NCI-H1048 (cell line): ENCODE measurements around the gene ITCH.
"Not testable (repeated sequence)": the region's sequence is repeated elsewhere in the genome, so short reads cannot be mapped to it uniquely, and the experiment has no call there.

ENCODE experiments used
- DNase-seq: peaks from one replicate; lab custom pipeline; 2025; lab: John Stamatoyannopoulos, UW

ITCH gene

DNA sequence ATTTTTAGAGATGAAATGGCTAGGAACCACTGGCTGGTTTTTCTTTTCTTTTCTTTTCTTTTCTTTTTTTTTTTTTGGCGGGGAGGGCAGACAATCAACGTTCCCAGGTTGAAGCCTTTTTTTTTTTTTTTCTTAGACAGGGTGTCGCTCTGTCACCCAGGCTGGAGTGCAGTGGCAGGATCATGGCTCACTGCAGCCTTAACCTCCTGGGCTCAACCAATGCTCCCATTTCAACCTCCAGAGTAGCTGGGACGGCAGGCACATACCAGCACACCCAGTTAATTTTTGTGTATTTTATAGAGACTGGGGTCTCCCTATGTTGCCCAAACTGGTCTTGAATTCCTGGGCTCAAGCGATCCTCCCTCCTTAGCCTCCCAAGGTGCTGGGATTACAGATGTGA is 18.8 kb upstream of the ITCH start:
- no peak for DNase-seq

DNA sequence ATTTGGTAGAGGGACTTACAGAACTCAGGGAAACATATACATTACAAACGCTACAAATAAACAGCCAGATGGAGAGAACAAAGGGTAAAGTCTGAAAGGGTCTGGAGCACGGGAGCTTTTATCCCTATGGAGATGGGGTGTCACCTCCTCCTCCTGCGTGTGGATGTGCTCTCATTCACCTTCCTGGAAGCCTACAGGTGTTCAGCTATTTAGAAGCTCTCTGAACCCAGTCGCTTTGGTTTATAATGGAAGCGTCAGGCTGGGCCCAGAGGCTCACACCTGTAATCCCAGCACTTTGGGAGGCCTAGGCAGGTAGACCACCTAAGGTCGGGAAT is 17.7 kb upstream of the ITCH start:
- no peak for DNase-seq

DNA sequence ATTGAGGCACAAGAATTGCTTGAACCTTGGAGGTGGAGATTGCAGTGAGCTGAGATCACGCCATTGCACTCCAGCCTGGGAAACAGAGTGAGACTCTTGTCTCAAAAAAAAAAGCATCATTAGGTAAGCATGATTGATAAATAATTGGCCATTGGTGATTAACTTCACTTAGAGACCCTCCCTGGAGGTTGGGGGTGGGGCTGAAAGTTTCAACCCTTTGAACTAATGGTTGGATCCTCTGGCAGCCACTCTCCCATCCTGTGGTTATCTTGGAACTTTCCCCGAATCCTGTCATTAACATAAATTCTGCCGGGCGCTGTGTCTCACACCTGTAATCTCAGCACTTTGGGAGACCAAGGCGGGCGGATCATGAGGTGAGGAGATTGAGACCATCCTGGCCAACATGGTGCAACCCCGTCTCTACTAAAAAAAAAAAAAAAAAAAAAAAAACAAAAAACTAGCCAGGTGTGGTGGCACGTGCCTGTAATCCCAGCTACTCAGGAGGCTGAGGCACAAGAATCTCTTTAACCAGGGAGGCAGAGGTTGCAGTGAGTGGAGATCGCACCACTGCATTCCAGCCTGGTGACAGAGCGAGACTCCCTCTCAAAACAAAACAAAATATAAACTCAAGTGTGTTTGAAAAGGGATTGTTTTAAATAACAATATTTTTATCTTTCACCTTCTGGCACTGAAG is 17.1 kb upstream of the ITCH start:
- not testable (repeated sequence) for DNase-seq

DNA sequence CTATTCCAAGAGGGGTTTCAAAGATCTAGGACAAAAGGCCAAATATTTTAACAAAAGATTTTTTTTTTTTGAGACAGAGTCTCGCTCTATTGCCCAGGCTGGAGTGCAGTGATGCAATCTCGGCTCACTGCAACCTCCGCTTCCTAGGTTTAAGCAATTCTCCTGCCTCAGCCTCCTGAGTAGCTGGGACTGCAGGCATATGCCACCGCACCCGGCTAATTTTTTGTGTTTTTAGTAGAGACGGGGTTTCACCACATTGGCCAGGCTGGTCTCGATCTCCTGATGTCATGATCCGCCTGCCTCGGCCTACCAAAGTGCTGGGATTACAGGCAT is 16.6 kb upstream of the ITCH start:
- not testable (repeated sequence) for DNase-seq

DNA sequence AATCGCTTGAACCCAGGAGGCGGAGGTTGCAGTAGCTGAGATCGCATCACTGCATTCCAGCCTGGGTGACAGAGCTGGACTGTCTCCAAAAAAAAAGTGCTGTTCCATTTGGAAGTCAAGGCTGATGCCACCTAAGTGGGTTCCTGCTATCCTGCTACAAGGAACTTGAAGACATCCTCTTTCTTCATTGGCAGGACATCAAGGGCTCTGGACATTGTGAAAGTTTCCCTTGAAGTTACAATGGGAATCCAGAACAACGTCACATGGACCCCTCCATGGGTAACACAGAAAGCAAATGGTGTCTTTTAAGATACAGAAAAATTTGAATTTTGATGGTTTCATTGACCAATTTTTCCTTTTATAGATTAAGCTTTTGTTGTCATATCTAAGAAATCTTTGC is 15.5 kb upstream of the ITCH start:
- no peak for DNase-seq

DNA sequence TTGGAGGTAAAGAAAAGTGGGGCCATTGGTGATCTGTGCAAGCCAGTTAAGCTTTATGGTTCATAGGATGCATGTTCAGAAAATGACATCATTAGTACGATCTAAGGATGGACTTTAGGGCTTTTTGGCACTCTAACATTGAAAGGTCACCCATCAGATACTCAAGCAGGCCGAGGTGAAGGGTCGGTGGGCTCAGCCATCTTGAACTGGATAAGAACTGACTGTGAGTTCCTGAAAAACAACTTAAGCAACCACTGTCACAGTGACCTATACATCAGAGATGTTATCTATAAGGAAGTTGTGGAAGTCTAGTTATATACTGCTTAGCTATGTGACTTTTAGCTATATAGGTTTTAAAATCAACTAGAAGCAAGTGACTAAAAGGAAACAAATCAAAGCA is 13.0 kb upstream of the ITCH start:
- DNase-seq: no peak

DNA sequence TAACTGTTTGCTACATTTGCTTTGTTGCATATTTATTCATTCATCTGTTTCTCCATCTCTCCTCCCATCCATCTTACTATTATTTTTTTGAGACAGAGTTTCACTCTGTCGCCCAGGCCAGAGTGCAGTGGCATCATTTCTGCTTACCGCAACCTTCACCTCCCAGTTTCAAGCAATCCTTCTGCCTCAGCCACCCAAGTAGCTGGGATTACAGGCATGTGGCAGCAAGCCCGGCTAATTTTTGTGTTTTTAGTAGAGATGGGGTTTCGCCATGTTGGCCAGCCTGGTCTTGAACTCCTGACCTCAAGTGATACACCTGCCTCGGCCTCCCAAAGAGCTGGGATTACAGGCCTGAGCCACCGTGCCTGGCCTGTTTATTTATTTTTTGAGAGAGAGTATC is 9.6 kb upstream of the ITCH start:
- not testable (repeated sequence) for DNase-seq

DNA sequence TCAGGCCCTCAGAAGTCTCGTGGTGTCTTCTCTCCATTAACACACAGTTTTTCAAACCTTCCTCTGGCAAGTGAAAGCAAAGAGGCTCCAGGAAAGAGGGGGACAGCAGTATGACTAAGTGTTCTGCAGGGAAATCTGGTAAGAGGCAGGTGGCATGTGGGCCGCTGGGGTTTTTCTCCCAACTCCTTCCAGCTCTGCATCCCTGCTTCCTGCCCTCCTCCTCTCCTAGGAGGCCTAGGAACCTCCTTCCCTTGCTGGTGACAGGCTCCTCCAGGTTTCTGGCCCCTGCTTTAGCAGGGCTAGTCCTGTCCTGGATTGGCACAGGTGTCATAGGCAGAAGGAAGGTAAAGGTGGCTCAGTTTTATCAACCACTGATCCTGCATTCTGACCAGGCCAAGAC is 7.6 kb upstream of the ITCH start:
- DNase-seq: no peak

DNA sequence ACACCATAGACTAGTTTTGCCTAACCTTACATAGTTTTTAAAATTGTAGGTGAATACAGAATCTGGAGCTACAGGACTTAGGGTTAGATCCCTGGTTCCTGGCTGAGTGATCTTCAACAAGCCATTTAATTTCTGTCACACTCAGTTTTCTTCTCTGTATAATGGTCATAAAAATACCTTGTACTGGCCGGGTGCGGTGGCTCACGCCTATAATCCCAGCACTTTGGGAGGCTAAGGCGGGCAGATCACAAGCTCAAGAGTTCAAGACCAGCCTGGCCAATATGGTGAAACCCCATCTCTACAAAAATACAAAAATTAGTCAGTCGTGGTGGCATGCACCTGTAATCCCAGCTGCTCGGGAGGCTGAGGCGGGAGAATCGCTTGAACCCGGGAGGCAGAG is 3.3 kb upstream of the ITCH start:
- not testable (repeated sequence) for DNase-seq

DNA sequence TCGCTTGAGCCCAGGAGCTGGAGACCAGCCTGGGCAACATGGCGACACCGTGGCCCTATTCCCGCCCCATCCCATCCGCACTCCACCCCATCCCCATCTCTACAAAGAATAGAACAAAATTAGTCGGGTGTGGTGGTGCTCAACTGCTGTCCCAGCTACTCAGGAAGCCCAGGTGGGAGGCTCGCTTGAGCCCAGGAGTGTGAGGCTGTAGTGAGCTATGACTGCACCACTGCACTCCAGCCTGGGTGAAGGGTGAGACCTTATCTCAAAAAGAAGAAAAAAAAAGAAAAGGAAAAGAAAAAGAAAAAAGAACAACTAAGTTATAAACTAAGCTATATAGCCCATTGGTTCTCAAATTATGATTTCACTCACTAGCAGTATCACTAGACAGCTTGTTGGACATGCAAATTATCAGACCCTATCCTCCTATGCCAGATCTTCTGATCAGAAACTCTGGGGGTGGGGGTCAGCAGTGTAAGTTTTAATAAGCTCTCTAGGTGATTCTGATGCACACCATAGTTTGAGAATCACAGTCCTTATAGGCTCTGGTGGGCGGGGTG is 491 bp upstream of the ITCH start:
- DNase-seq: no peak

DNA sequence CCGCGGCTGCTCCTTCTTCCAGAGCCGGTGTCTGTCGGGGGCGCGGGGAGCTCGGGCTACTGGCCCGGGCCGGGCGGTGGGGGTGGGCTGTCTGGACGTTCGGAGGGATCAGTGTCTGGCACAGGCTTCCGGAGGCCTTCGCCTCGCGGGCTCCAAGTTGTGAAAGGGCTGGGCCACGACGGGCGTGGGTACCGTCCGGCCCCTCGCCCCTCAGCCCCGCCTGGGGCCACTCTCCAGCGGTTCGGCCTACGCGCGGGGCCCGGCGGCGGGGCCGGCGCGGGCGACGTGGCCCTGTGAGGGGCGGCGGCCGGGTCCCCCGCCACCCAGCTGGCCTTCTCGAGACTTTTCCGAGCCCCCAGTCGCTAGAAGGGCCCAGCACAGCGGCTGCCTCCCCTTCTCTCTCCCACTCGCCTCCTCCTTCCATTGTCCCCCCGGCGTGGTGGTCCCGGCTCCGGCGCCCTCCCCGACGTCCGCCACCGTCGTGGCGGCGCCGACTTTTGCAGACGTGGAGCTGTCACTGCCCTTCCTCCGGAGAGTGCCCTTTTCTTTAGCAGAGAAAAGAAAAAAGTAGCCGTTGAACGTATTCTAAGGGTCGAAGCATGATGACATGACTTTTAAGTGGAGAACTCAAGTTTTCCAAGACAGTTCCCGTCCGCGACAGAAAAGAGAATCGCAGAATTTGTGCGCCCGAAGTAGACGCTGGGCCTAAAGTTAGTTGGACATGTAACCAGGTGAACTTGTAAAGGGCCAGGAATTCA is 571 bp downstream of the ITCH start:
- no peak for DNase-seq

DNA sequence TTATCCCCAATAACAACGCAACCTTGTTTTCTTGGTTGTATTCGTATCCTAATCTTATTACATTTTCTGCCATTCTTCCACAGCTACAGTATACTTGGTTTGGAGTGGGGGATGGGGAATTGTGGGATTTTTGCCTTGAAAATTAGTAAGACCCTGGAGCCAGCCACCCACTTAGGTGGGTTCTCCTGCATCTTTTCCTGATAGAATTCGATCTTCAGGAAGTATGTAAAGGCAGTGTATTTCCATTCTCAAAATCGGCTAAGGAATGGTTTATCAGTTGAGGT is 1.1 kb downstream of the ITCH start:
- DNase-seq: no peak

DNA sequence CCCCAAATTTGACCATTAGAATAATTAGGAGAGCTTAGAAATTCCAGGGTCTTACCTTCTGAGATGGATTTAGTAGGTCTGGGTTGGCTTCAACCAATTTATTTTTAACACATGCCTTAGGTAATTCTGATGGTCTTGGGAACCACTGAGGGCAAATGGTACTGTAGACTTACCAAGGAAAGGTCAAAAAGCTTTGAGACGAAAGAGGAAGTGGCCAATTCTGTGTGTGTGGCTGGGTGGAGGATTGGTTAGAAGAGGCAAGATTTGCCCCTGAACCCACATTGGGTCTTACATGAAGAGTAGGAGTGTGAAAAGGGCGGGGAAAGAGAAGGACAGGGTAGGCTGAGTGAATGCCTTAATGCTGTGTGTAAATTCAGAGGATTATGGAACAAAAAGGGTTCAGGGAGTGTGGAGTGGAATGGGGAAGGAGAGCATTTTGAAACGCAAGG is 2.7 kb downstream of the ITCH start:
- no peak for DNase-seq

DNA sequence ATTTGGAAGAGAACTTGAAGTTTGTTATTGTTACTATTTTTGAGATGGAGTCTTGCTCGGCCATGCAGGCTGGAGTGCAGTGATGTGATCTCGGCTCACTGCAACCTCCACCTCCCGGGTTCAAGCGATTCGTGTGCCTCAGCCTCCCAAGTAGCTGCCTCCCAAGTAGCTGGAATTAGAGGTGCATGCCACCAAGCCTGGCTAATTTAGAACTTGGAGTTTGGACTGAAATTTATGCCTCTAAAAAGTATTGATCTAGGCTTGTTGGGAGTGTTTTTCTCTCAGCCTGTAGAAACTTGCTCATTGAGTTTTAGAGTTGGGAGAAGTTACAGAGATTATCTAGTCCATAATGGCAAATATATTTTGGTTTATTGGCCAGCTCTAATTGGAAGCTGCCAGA is 4.1 kb downstream of the ITCH start:
- no peak for DNase-seq

DNA sequence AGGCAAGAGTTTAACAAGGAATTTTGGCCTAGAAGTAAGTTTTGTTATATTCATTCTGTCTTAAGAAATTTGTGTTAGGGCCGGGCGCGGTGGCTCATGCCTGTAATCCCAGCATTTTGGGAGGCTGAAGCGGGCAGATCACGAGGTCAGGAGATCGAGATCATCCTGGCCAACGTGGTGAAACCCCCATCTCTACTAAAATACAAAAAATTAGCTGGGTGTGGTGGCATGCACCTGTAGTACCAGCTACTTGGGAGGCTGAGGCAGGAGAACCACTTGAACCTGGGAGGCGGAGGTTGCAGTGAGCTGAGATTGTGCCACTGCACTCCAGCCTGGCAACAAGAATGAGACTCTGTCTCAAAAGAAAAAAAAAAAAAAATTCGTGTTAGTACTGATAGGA is 4.8 kb downstream of the ITCH start:
- not testable (repeated sequence) for DNase-seq

DNA sequence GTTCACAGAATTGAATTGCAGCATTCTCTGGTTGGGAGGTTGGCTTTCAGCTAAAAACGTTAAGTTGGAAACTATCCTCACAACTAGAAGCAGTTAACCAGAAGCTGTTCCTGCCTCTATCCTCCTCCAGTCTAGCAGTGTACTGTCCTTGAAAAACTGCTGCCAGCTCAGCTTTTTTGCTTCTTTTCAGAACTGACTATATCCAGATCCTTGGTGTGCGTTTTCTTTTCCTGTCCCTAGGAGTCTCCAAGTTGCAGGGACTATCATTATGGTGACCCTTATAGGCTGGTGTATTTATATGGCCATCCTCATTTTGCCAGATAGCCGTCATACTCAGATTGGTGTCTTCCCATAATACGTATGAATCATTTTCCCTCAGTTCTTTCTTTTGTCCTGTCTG is 5.5 kb downstream of the ITCH start:
- no peak for DNase-seq

DNA sequence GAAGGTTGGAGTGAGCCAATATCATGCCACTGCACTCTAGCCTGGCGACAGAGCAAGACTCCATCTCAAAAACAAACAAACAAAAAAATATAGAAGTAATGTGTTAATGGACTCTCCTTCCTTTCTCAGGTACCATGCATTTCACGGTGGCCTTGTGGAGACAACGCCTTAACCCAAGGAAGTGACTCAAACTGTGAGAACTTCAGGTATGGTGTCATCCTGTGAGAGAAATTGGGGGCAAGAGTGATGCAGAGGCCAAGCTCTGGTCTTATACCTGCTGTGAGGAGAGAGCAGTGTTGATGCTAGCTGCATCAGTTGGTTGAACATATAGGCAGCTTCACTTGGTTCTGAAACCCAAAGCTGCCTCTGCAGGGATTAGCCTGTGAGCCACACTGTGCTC is 6.2 kb downstream of the ITCH start:
- DNase-seq: no peak

DNA sequence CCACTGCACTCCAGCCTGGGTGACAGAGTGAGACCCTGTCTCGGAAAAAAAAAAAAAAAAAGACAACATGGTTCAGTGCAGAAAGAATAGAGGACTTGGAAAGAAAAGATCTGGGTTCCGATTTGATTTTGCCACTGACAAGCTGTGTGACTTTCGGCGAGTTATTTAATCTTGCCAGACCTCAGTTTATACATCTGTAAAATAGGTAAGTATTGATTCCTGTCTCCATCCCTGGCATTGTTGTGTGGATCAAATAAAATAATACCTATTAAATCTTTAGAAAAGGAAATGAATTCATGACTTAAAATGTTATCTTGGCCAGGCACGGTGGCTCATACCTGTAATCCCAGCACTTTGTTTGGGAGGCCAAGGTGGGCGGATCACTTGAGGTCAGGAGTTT is 7.0 kb downstream of the ITCH start:
- DNase-seq: no peak

DNA sequence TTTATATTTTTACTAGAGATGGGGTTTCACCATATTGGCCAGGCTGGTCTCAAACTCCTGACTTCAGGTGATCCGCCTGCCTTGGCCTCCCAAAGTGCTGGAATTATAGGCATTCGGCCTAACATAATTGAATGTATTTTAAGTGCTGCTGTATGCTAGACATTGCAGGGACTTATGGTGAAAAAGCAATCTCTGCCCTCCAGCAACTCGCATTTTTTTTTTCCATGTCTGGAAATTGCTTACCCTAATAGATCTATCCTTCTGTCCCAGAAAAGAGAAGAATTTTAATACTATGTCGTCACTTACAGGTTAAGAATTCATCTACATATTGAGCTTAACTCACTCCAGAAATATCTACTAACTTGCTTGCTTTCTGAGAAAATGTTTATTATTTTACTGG is 10.4 kb downstream of the ITCH start:
- DNase-seq: no peak

DNA sequence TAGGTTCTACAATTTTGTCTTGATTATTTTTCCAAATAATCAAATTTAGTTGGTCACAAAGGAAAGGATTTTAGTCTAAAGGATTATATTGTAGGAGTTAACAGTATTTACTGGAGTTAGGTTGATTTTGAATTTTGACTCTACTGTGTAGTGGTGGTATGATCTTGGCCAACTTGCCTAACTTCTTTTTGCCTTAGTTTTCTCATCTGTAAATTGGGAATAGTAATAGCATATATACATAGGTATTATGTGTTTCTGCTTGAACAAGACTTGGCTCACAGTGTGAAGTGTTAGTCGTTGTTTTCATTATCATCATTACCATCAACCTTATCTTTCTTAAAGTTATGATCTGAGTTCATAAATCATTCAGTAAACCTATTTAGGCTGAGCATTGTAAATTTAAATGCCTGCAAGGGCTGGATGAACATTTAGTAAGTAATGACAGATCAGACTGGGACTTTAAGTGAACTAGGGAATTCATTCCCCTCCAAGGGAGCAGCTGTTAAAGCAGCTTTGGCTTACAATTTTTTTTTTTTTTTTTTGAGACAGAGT is 11.2 kb downstream of the ITCH start:
- DNase-seq: no peak

DNA sequence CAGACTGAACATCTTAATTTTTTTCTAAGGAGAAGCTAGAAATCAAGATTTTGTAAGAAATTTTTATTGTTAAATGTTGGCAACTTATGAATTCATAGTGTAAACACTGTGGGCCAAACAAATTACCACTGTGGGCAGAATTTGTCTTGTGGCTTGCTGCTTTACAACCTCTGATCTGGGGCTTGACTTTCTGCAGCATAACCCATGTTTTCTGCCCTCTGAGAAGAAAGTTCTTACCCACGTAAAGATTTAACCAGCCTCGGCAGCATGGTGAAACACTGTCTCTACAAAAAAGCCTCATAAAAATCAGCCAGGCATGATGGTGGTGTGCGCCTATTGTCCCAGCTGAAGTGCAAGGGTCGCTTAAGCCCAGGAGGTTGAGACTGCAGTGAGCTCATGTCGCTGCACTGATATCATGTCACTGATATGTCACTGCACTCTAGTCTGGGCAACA is 12.9 kb downstream of the ITCH start:
- no peak for DNase-seq

DNA sequence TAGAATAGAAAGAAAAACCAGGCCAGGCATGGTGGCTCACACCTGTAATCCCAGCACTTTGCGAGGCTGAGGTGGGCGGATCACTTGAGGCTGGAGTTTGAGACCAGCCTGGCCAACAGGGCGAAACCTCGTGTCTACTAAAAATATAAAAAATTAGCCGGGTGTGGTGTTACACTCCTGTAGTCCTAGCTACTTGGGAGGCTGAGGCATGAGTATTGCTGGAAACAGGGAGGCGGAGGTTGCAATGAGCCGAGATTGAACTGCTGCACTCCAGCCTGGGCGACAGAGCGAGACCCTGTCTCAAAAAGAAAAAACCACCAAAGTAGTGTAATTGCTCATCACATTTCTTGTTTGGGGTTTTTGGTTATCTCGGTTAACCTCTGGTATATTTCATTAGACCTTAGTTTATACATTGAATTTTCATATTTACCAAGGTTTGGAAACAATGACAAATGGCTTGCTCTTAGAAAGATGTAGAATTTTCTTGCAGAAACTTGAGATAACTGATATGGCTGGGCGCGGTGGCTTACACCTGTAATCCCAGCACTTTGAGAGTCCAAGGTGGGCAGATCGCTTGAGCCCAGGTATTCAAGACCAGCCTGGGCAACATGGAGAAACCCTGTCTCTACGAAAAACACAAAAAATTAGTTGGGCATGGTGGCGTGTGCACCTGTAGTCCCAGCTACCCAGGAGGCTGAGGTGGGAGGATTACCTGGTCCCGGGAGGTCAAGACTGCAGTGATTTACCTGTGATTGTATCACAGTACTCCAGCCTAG is 14.2 kb downstream of the ITCH start:
- no peak for DNase-seq

DNA sequence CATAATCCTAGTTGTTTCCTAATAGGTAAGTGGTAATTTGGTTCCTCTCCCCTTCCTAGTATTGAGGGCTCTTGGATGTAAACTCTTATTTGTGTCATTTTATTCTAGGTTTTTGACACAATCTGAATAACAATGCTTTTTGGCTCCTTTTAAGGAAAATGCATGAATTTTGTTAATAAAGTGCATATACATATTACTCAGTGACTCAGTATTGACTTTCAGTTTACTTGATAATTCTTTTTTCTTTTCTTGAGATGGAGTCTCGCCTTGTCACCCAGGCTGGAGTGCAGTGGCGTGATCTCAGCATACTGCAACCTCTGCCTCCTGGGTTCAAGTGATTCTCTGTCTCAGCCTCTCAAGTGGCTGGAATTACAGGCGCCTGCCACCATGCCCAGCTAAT is 19.1 kb downstream of the ITCH start:
- DNase-seq: no peak
